Effector memory CD4-positive, alpha-beta T cell (primary cell): ENCODE measurements around the gene PPP1R13B.

Source experiments
- DNase-seq, 3 donors: peaks; one replicate each; pipeline ENCODE4 v3.0.0-alpha.2; 2020
- H3K27ac ChIP-seq: 2 replicates; pipeline ENCODE4 v1.7.0; 2013; ENCODE audit warnings: mild to moderate bottlenecking, low read length, moderate library complexity; ENCODE audit not compliant: insufficient read depth, poor library complexity, severe bottlenecking
- H3K27me3 ChIP-seq: replicated peaks from 2 replicates; pipeline ENCODE4 v1.7.0; 2013; ENCODE audit warnings: mild to moderate bottlenecking, low read length; ENCODE audit not compliant: insufficient read depth, control insufficient read depth, poor library complexity, severe bottlenecking
- H3K36me3 ChIP-seq: 2 replicates; pipeline ENCODE4 v1.7.0; 2013; ENCODE audit warnings: mild to moderate bottlenecking, low read length, moderate library complexity; ENCODE audit not compliant: control insufficient read depth, insufficient read depth
- H3K4me1 ChIP-seq: 2 replicates; pipeline ENCODE4 v1.7.0; 2013; ENCODE audit warnings: low read length, mild to moderate bottlenecking; ENCODE audit not compliant: control insufficient read depth, insufficient read depth, poor library complexity, severe bottlenecking
- H3K4me3 ChIP-seq: 2 replicates; pipeline ENCODE4 v1.7.0; 2013; ENCODE audit warnings: low read length, low read depth, mild to moderate bottlenecking; ENCODE audit not compliant: insufficient read depth, poor library complexity, severe bottlenecking
- H3K9me3 ChIP-seq: 2 replicates; pipeline ENCODE4 v1.7.0; 2013; ENCODE audit warnings: mild to moderate bottlenecking, low read length, moderate library complexity; ENCODE audit not compliant: control insufficient read depth

PPP1R13B gene

GRCh38 chr14:103726474-103726873, 120.9 kb downstream of the PPP1R13B start:
- Histone ChIP-seq H3K4me1 (no peaks in the 10 kb centered on the region), H3K9me3 (no peaks in the 10 kb centered on the region), H3K27me3 (no peaks in the 10 kb centered on the region), H3K36me3 (peaks cover 19% of the 10 kb centered on the region), H3K27ac (no peak overlapping the region), H3K4me3 (no peak overlapping the region)
- DNase-seq, result no peak

GRCh38 chr14:103725739-103726395, 121.5 kb downstream of the PPP1R13B start:
- Histone ChIP-seq H3K4me3 (no peak overlapping the region), H3K27ac (no peak overlapping the region), H3K27me3 (no peaks in the 10 kb centered on the region), H3K36me3 (peaks cover 19% of the 10 kb centered on the region), H3K4me1 (no peaks in the 10 kb centered on the region), H3K9me3 (no peaks in the 10 kb centered on the region)
- DNase-seq, result no peak

GRCh38 chr14:103725001-103725682, 122.2 kb downstream of the PPP1R13B start:
- no peak for DNase-seq
- H3K4me3 ChIP-seq, result no peak overlapping the region
- H3K27ac ChIP-seq, result no peak overlapping the region
- peaks cover 19% of the 10 kb centered on the region for H3K36me3 ChIP-seq
- H3K4me1 ChIP-seq, result no peaks in the 10 kb centered on the region
- no peaks in the 10 kb centered on the region for H3K9me3 ChIP-seq
- no peaks in the 10 kb centered on the region for H3K27me3 ChIP-seq

- no peaks in the 10 kb centered on the region for H3K4me1 ChIP-seq
- DNase-seq, result no peak
- H3K4me3 ChIP-seq, result no peak overlapping the region
- no peak overlapping the region for H3K27ac ChIP-seq
- no peaks in the 10 kb centered on the region for H3K27me3 ChIP-seq
- H3K36me3 ChIP-seq, result peaks cover 15% of the 10 kb centered on the region
- no peaks in the 10 kb centered on the region for H3K9me3 ChIP-seq
Measured at GRCh38 chr14:103724116-103724515, 123.3 kb downstream of the PPP1R13B start.

- H3K27me3 ChIP-seq, result no peaks in the 10 kb centered on the region
- no peak overlapping the region for H3K27ac ChIP-seq
- peaks cover 11% of the 10 kb centered on the region for H3K36me3 ChIP-seq
- no peak overlapping the region for H3K4me3 ChIP-seq
- H3K9me3 ChIP-seq, result no peaks in the 10 kb centered on the region
- no peak for DNase-seq
- H3K4me1 ChIP-seq, result no peaks in the 10 kb centered on the region
Measured at GRCh38 chr14:103723748-103724081, 123.7 kb downstream of the PPP1R13B start.

GRCh38 chr14:103721334-103722120, 125.8 kb downstream of the PPP1R13B start:
- H3K36me3 ChIP-seq, result no peaks in the 10 kb centered on the region
- H3K4me3 ChIP-seq, result no peak overlapping the region
- no peak for DNase-seq
- H3K9me3 ChIP-seq, result no peaks in the 10 kb centered on the region
- H3K27ac ChIP-seq, result no peak overlapping the region
- H3K4me1 ChIP-seq, result peaks cover 5% of the 10 kb centered on the region
- no peaks in the 10 kb centered on the region for H3K27me3 ChIP-seq

GRCh38 chr14:103719751-103720150, 127.6 kb downstream of the PPP1R13B start:
- Histone ChIP-seq H3K4me1 (peaks cover 9% of the 10 kb centered on the region), H3K9me3 (no peaks in the 10 kb centered on the region), H3K4me3 (no peak overlapping the region), H3K36me3 (no peaks in the 10 kb centered on the region), H3K27ac (no peak overlapping the region), H3K27me3 (no peaks in the 10 kb centered on the region)
- DNase-seq, result no peak

- H3K4me3 ChIP-seq, result no peak overlapping the region
- H3K4me1 ChIP-seq, result peaks cover 9% of the 10 kb centered on the region
- no peaks in the 10 kb centered on the region for H3K27me3 ChIP-seq
- no peak overlapping the region for H3K27ac ChIP-seq
- DNase-seq, result no peak
- no peaks in the 10 kb centered on the region for H3K9me3 ChIP-seq
- H3K36me3 ChIP-seq, result no peaks in the 10 kb centered on the region
Measured at GRCh38 chr14:103718572-103718971, 128.8 kb downstream of the PPP1R13B start.

- no peaks in the 10 kb centered on the region for H3K9me3 ChIP-seq
- H3K36me3 ChIP-seq, result no peaks in the 10 kb centered on the region
- H3K4me3 ChIP-seq, result peak overlapping the region; percentile 66
- no peak for DNase-seq
- peaks cover 9% of the 10 kb centered on the region for H3K4me1 ChIP-seq
- no peaks in the 10 kb centered on the region for H3K27me3 ChIP-seq
- no peak overlapping the region for H3K27ac ChIP-seq
Measured at GRCh38 chr14:103716899-103717411, 130.4 kb downstream of the PPP1R13B start.
